Spleen (tissue), 11 donors: ENCODE results near the gene HERC3. TPM values are rescaled to one million over a fixed set of nuclear protein-coding genes. Genes with fewer than 3 reads are reported as not detected.

ENCODE experiments used
- DNase-seq: peaks from one replicate; pipeline ENCODE4 v3.0.0-alpha.2; 2020
- H3K27ac ChIP-seq, 8 donors: fragments of 200-600 bp; sonication (generic) in 7 of 8; 1 replicate in 4 of 8; 2 replicates in 4 of 8; pipeline versions ENCODE4 v1.5.0 to v1.8.0; 2016 to 2021; ENCODE audit warnings: inconsistent platforms in 4 of 8, mild to moderate bottlenecking in 4 of 8, moderate library complexity in 1 of 8
- H3K27me3 ChIP-seq, 7 donors: fragments of 200-600 bp; sonication (generic) in 6 of 7; replicated peaks in 1 of 7; 1 replicate in 4 of 7; 2 replicates in 3 of 7; pipeline versions ENCODE4 v1.5.0 to v1.8.0; 2016 to 2021; ENCODE audit warnings: inconsistent platforms in 3 of 7, mild to moderate bottlenecking in 1 of 7
- H3K36me3 ChIP-seq, 6 donors: fragments of 200-600 bp; sonication (generic) in 5 of 6; 1 replicate in 4 of 6; 2 replicates in 2 of 6; pipeline versions ENCODE4 v1.5.0 to v1.8.0; 2016 to 2021; ENCODE audit warnings: inconsistent platforms in 2 of 6
- H3K4me1 ChIP-seq, 6 donors: fragments of 200-600 bp; sonication (generic) in 5 of 6; 1 replicate in 3 of 6; 2 replicates in 3 of 6; pipeline versions ENCODE4 v1.5.0 to v1.8.0; 2016 to 2021; ENCODE audit warnings: inconsistent platforms in 3 of 6
- H3K4me3 ChIP-seq, 8 donors: fragments of 200-600 bp; sonication (generic) in 7 of 8; 1 replicate in 4 of 8; 2 replicates in 4 of 8; pipeline versions ENCODE4 v1.5.0 to v1.8.0; 2016 to 2021; ENCODE audit warnings: inconsistent platforms in 4 of 8, mild to moderate bottlenecking in 4 of 8, moderate library complexity in 2 of 8
- H3K9me3 ChIP-seq, 8 donors: fragments of 200-600 bp; sonication (generic) in 7 of 8; 1 replicate in 4 of 8; 2 replicates in 4 of 8; pipeline versions ENCODE4 v1.5.0 to v1.8.0; 2016 to 2021; ENCODE audit warnings: inconsistent platforms in 4 of 8
- CTCF ChIP-seq, 11 experiments: fragments of 200-600 bp in 7 of 11; fragments of 450-650 bp in 4 of 11; sonication (generic) in 4 of 11; IDR thresholded peaks in 8 of 11; conservative IDR thresholded peaks in 3 of 11; 1 replicate in 7 of 11; 2 replicates in 4 of 11; pipeline versions ENCODE4 v1.4.0 to v1.8.0; 2016 to 2021; ENCODE audit warnings: antibody characterized with exemption in 11 of 11, inconsistent platforms in 4 of 11, mild to moderate bottlenecking in 1 of 11
- POLR2A ChIP-seq, 3 donors: fragments of 450-650 bp; IDR thresholded peaks; one replicate each; pipeline ENCODE4 v1.5.1; 2017; ENCODE audit warnings: antibody characterized with exemption in 3 of 3, mild to moderate bottlenecking in 1 of 3
- POLR2AphosphoS5 ChIP-seq, 3 donors: sonication (generic); formaldehyde crosslinking; IDR thresholded peaks; one replicate each; pipeline ENCODE4 v1.5.1; 2017; ENCODE audit warnings: antibody characterized with exemption in 3 of 3
- WGBS, 5 donors: extraction: QIAGEN DNeasy Blood & Tissue Kit in 3 of 5; methylation state at CpG; one replicate each; pipeline versions ENCODE4 v1.1.5 to v1.1.7; 2013 to 2018; 5-methylcytosine and 5-hydroxymethylcytosine counted together
- intact Hi-C: fragments of 100-400 bp; cut with DNase I; formaldehyde crosslinking; loops from one replicate; pipeline ENCODE4 v1.15.0; 2023; ENCODE audit warnings: low total_unique reads
- polyA plus RNA-seq, 3 donors: library from polyadenylated mRNA; stranded (reverse); fragments of 200-250 nt; gene quantifications; one replicate each; pipeline ENCODE4 v1.2.1, GENCODE V29; 2013
- total RNA-seq, 7 donors: library from RNA; depleted of rRNA in 3 of 7; stranded (reverse); fragments of >200 nt in 3 of 7; fragmentation: NEBNext Ultra II Directional in 4 of 7; extraction: Animal tissue kit (Norgen Biotek cat#: 25700) in 4 of 7; gene quantifications; one replicate each; pipeline versions ENCODE4 v1.1.0 to v1.2.1, GENCODE V29; 2016 to 2021
- donor health status: healthy with polysubstance abuse.
- donor health status: DM: no; HTN: no; CAD: no; lungs with moderate emphysema.
- donor health status: DM: no; HTN: no; CAD: no.
- donor health status: Bipolar disorder and iron deficiency.
- donor health status: healthy.
- donor health status: DM: no; HTN: no; CAD: no.
- donor health status: DM: yes; HTN: yes; CAD: no.

The HERC3 gene
- total and polyA plus RNA-seq, 10 donors, result 4.4 to 73.5 (median 62.2) TPM

GRCh38 chr4:88630756-88631155 lies 38.5 kb downstream of the HERC3 start:
- peaks cover 0 to 8% (median 0%) of the 10 kb centered on the region in 6 donors for H3K36me3 ChIP-seq
- no peak overlapping the region for H3K4me3 ChIP-seq
- H3K27me3 ChIP-seq, result no peaks in the 10 kb centered on the region
- TF ChIP-seq POLR2AphosphoS5 (IDR thresholded peaks at IDR 0.05) (no peak), POLR2A (IDR thresholded peaks at IDR 0.05) (no peak), CTCF (IDR thresholded peaks at IDR 0.05 in 8 of 11, conservative IDR thresholded peaks at IDR 0.05 in 3 of 11) (no peak)
- H3K27ac ChIP-seq, result no peak overlapping the region
- no peaks in the 10 kb centered on the region for H3K4me1 ChIP-seq
- WGBS, 5 donors, result 42 to 82% (median 67%) methylated on average over 2 of the region's 2 CpGs
- intact Hi-C loops, result no loop called here
- H3K9me3 ChIP-seq, result peaks cover 0 to 9% (median 0%) of the 10 kb centered on the region in 8 donors
- DNase-seq, result no peak

GRCh38 chr4:88643932-88644331 lies 51.7 kb downstream of the HERC3 start:
- DNase-seq, result no peak
- H3K36me3 ChIP-seq, result no peaks in the 10 kb centered on the region
- peaks cover 0 to 11% (median 0%) of the 10 kb centered on the region in 6 donors for H3K4me1 ChIP-seq
- WGBS, 5 donors, result 91 to 97% (median 96%) methylated on average over 2 of the region's 2 CpGs
- H3K27ac ChIP-seq, result no peak overlapping the region
- intact Hi-C loops, result no loop called here
- TF ChIP-seq CTCF (IDR thresholded peaks at IDR 0.05 in 8 of 11, conservative IDR thresholded peaks at IDR 0.05 in 3 of 11) (no peak), POLR2A (IDR thresholded peaks at IDR 0.05) (no peak), POLR2AphosphoS5 (IDR thresholded peaks at IDR 0.05) (no peak)
- H3K27me3 ChIP-seq, result no peaks in the 10 kb centered on the region
- peaks cover 0 to 31% (median 9%) of the 10 kb centered on the region in 8 donors for H3K9me3 ChIP-seq
- no peak overlapping the region for H3K4me3 ChIP-seq

GRCh38 chr4:88645994-88646393 lies 53.7 kb downstream of the HERC3 start:
- intact Hi-C loops, result no loop called here
- DNase-seq, result no peak
- H3K4me3 ChIP-seq, result no peak overlapping the region
- peaks cover 0 to 4% (median 0%) of the 10 kb centered on the region in 6 donors for H3K36me3 ChIP-seq
- peaks cover 0 to 5% (median 0%) of the 10 kb centered on the region in 6 donors for H3K4me1 ChIP-seq
- no peaks in the 10 kb centered on the region for H3K27me3 ChIP-seq
- peaks cover 0 to 18% (median 9%) of the 10 kb centered on the region in 8 donors for H3K9me3 ChIP-seq
- no peak overlapping the region for H3K27ac ChIP-seq
- no peak for TF ChIP-seq POLR2A (IDR thresholded peaks at IDR 0.05)
- TF ChIP-seq CTCF (IDR thresholded peaks at IDR 0.05 in 8 of 11, conservative IDR thresholded peaks at IDR 0.05 in 3 of 11), result no peak
- TF ChIP-seq POLR2AphosphoS5 (IDR thresholded peaks at IDR 0.05), result no peak
- WGBS, 5 donors, result 89 to 100% (median 97%) methylated on average over 1 of the region's 1 CpG

GRCh38 chr4:88646528-88647280 lies 54.4 kb downstream of the HERC3 start:
- intact Hi-C loops, result no loop called here
- Histone ChIP-seq H3K27ac (no peak overlapping the region), H3K27me3 (no peaks in the 10 kb centered on the region), H3K9me3 (peaks cover 0 to 18% (median 9%) of the 10 kb centered on the region in 8 donors), H3K4me3 (no peak overlapping the region), H3K4me1 (no peaks in the 10 kb centered on the region), H3K36me3 (peaks cover 0 to 11% (median 0%) of the 10 kb centered on the region in 6 donors)
- DNase-seq, result no peak
- WGBS, 5 donors, result 91 to 96% (median 95%) methylated on average over 7 of the region's 7 CpGs
- TF ChIP-seq POLR2A (IDR thresholded peaks at IDR 0.05) (no peak), CTCF (IDR thresholded peaks at IDR 0.05 in 8 of 11, conservative IDR thresholded peaks at IDR 0.05 in 3 of 11) (no peak), POLR2AphosphoS5 (IDR thresholded peaks at IDR 0.05) (no peak)
